HepG2 (cell line): ENCODE results near the gene RAD23A. TPM values are rescaled to one million over a fixed set of nuclear protein-coding genes. Genes with fewer than 3 reads are reported as not detected.

Experiments used
- EED ChIP-seq: sonication (generic); formaldehyde crosslinking; IDR thresholded peaks from 2 replicates; pipeline ENCODE4 v1.5.0; 2020; ENCODE audit warnings: mild to moderate bottlenecking, missing genetic modification reagents
- FUBP1 ChIP-seq: sonication (generic); formaldehyde crosslinking; IDR thresholded peaks from 2 replicates; pipeline ENCODE4 v1.5.1; 2020; ENCODE audit warnings: missing genetic modification reagents, mild to moderate bottlenecking, borderline replicate concordance
- NR2F6 ChIP-seq, 2 experiments: IDR thresholded peaks; 2 replicates each; pipeline ENCODE4 v1.6.1; 2016; ENCODE audit warnings: antibody characterized with exemption in 1 of 2, mild to moderate bottlenecking in 1 of 2
- SMAD9 ChIP-seq: sonication (generic); formaldehyde crosslinking; IDR thresholded peaks from 2 replicates; pipeline ENCODE4 v1.5.1; 2020; ENCODE audit warnings: mild to moderate bottlenecking, missing genetic modification reagents
- TRIM22 ChIP-seq: fragments of 450-650 bp; IDR thresholded peaks from 2 replicates; pipeline ENCODE4 v1.6.1; 2017
- ZBTB20 ChIP-seq: sonication (generic); formaldehyde crosslinking; IDR thresholded peaks from 2 replicates; pipeline ENCODE4 v1.8.1; 2023; ENCODE audit warnings: missing genetic modification reagents, low read depth, mild to moderate bottlenecking, borderline replicate concordance
- ZFY ChIP-seq: sonication (generic); formaldehyde crosslinking; IDR thresholded peaks from 2 replicates; pipeline ENCODE4 v1.4.0; 2020; ENCODE audit warnings: missing genetic modification reagents
- ZNF407 ChIP-seq: sonication (generic); formaldehyde crosslinking; IDR thresholded peaks from one replicate; pipeline ENCODE4 v1.5.1; 2020; ENCODE audit warnings: mild to moderate bottlenecking, missing genetic modification reagents; ENCODE audit errors: not compliant biosample characterization
- ZNF414 ChIP-seq: sonication (generic); formaldehyde crosslinking; IDR thresholded peaks from 2 replicates; pipeline ENCODE4 v1.5.0; 2020; ENCODE audit warnings: missing genetic modification reagents
- ZNF609 ChIP-seq: sonication (generic); formaldehyde crosslinking; IDR thresholded peaks from 2 replicates; pipeline ENCODE4 v1.4.0; 2020; ENCODE audit warnings: mild to moderate bottlenecking, missing genetic modification reagents, borderline replicate concordance
- polyA plus RNA-seq, 8 experiments: library from polyadenylated mRNA; depleted of rRNA in 3 of 8; stranded (reverse) in 7 of 8; unstranded in 1 of 8; fragments of >200 nt; fragmentation: Illumina TruSeq in 4 of 8; extraction: Trizol in 4 of 8; gene quantifications; 2 replicates each; pipeline versions ENCODE4 v1.2.1 to v1.2.3, GENCODE V29; 2011 to 2016; ENCODE audit warnings: low read depth in 4 of 8, missing spikeins in 1 of 8, mixed read lengths in 1 of 8; ENCODE audit not compliant: insufficient read depth in 1 of 8
- total RNA-seq, 5 experiments: library from RNA; depleted of rRNA; stranded (reverse); fragments of >200 nt; fragmentation: Illumina TruSeq; extraction: Trizol; gene quantifications; 2 replicates each; pipeline ENCODE4 v1.2.3, GENCODE V29; 2016; ENCODE audit warnings: low read depth in 1 of 5

The RAD23A gene
- total and polyA plus RNA-seq, 2 of the 13 experiments (the other 11 are each of a cell fraction or from before 2014, with no cell fraction given), result 42.5 to 54.2 TPM

GRCh38 chr19:12996406-12997094 lies 50.9 kb downstream of the RAD23A start (continued):
- TF ChIP-seq ZNF407 (peak; percentile 86), EED (CRISPR knock-in tag) (no peak), NR2F6 (IDR thresholded peaks at IDR 0.05) (no peak), NR2F6 (CRISPR knock-in tag; IDR thresholded peaks at IDR 0.05) (peak; percentile 40; the same call in 1 of the 2 replicates), ZBTB20 (peak; percentile 39; the same call in 1 of the 2 replicates), TRIM22 (no peak), SMAD9 (no peak), ZNF609 (CRISPR knock-in tag) (0 out of 2 replicates have a peak, but pooled peaks have one; percentile 51), ZFY (CRISPR knock-in tag) (peak; percentile 46), ZNF414 (CRISPR knock-in tag) (peak; percentile 83), FUBP1 (CRISPR knock-in tag) (no peak)
